Posterior cingulate gyrus (tissue), 11 donors: Measurements from ENCODE around the gene ENG.
"Not testable (repeated sequence)": the region's sequence is repeated elsewhere in the genome, so short reads cannot be mapped to it uniquely, and the experiment has no call there.

Source experiments
- DNase-seq, 10 donors: peaks; one replicate each; pipeline versions ENCODE4 v3.0.0 to v3.0.0-alpha.2; 2020 to 2021; ENCODE audit warnings: mixed read lengths in 3 of 10
- intact Hi-C: fragments of 100-400 bp; cut with DNase I; formaldehyde crosslinking; loops from one replicate; pipeline ENCODE4 v1.15.1; 2023

The ENG gene

DNA sequence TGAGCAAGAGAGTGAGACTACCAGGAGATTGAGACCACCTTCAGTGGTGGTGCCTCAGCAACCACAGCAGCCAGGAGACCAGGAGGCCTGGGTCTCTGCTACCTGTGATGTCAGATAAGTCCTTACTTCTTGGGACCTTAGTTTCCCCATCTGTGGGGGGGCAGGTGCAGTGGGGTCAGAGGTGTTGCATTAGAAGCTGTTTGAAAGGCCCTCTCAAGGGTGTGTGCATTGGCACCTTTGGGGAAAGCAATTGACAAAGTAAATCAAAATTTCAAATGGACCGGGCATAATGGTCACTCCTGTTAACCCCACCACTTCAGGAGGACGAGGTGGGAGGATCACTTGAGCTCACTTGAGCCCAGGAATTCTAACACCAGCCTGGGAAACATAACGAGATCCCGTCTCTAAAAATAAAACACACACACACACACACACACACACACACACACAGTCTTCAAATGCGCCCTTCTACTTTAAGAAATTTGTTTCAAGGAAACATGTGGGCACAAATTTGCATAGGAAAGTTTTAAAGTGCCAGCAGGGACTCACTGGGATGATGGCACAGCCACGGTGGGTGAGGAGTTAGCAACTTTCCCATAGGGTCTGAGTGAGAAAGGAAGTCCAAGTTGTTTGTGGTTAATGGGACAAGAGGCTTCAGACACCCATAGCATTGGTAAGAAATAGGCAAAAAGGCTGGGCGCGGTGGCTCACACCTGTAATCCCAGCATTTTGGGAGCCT lies 24.4 kb upstream of the ENG start:
- intact Hi-C loops = loop anchor here (10.0 kb wide), 1 partner anchor 74 kb away; the partner anchor contains the start of gene FPGS

DNA sequence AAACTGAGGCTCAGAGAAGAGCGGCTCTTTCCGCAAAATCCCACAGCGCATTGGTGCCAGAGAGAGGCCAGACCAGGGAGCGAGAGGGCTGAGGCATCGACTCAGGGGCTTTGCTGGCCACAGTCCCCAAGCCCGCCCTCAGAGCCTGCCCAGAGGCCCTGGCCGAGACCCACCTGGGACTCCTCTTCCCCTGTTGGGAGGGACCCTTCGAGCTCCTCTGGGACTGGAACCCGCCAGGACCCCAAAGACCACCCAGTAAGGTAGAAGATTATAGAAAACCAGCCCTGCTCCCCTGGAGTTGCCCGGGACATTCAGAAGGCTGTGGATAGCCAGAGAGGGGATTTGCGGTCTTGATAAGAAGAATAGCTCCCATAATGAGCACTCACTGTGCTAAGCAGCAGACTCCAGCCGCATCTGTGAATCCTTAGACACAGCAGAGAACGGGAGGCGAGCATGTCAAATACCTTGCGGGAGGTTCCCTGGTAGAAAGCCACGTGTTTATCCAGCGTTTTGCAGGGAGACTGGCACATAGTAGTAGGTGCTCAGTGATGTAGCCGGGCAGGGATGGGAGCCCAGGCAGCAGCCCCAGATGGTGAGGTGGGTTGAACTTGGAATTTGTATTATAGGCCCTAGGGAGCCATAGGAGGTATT lies 23.7 kb upstream of the ENG start:
- peak in 1 of 10 donors; percentile 80 for DNase-seq
- intact Hi-C loops = loop anchor here (10.0 kb wide), 1 partner anchor 73 kb away; the partner anchor contains the start of gene FPGS

More for the DNA sequence above, 24.4 kb upstream of the ENG start:
- DNase-seq = no peak

DNA sequence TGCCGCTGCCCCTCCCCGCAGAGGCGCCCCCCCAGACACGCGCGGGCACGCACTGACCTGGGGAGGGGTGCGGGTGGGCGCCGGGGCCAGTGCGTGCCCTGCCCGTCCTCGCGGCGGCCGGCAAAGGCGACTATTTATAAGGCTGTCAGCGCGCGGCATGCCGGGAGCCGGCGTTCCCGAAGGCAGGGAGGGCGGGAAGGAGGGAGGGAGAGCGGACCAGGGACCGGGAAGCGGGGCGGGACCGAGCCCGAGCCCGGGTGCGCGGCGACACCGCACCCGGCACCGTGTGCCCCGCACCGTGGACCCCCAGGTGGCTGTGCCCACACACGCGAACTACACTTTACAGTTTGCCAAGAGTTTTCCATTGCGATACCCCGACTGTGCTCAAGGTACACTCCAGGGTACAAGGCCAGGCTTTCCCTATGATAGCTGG lies 23.1 kb upstream of the ENG start, which contains the start of gene AK1:
TSS of gene AK1 (minus strand) at position 110 of the 433 bp plus-strand sequence. CDS start 3,058 bp downstream, outside the sequence.
- intact Hi-C loops = loop anchor here (10.0 kb wide), 1 partner anchor 73 kb away; the partner anchor contains the start of gene FPGS
- DNase-seq = peak; percentile 88 to 98 (median 90)

DNA sequence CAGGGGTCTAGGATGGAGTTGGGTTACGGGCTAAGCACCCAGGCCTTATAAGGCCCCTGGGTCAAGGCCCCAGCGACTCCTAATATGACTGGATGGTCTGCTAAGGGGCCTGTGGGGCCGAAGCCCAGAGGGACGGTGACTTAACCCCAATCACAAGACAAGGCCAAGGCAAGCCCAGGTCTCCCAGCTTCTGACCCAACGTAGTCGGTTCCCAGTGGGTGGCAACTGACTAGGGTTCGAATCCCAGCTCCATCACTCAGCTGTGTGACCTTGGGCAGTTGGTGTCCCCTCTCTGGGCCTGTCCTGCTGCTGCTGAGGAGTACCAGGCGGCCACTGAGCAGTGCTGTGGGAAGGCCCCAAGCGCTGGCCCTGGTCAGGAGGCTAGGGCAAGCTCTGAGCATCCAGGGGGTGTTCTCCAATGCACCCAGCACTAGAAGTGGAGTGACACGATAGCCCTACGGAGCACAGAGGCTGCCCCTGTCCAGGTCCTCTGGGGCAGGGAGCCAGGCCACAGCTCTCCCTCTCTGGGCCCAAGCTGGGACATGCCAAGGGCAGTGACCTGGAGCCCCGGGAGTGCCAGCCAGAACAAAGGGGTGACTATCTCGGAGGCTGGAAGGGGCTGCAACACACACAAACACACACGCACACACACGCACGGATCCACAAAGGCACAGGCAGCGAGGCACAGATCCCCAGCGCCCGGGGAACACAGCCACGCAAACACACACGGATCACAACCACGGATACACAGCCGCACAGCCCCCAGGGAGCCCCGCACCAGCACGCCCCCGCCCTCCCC lies 22.5 kb upstream of the ENG start:
- peak in 5 of 10 donors; percentile 24 to 49 (median 41) for DNase-seq
- intact Hi-C loops = loop anchor here (10.0 kb wide), 1 partner anchor 72 kb away; the partner anchor contains the start of gene FPGS

DNA sequence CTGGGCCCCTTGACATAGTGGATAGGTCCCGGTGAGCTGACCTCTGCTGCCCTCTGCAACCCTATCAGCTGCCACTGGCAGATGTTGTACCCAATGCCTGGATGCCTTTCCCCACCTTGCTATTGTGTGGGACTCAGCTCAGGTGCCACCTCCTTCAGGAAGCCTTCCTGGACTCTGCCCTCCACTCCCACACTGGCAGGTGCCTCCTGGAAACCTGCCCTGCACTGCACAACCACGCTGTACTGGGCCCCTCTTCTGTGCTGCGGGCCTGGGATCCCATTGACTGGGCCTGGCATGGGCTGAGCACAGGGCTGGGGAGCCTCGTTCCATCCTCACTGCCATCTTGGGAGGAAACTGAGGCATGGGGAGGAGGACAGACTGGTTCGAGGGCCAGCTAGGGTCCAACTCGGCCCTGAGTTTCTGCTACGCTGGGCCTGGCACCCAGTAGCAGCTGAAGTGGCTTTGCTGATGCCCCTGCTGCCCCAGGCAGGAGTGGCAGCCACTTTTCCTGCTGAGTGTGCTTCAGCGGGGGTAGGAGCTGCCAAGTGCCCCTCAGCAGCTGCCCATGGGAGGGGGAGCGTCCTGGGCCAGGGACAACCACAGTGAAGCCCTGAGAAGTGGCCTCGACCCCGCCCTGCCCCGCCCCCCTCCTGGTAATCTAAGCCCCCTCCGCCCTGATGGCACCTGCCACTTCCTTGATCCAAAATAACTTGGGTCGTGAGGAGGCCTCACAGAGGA lies 21.7 kb upstream of the ENG start:
- DNase-seq = peak in 1 of 10 donors; percentile 84
- intact Hi-C loops = loop anchor here (10.0 kb wide), 1 partner anchor 71 kb away; the partner anchor contains the start of gene FPGS

DNA sequence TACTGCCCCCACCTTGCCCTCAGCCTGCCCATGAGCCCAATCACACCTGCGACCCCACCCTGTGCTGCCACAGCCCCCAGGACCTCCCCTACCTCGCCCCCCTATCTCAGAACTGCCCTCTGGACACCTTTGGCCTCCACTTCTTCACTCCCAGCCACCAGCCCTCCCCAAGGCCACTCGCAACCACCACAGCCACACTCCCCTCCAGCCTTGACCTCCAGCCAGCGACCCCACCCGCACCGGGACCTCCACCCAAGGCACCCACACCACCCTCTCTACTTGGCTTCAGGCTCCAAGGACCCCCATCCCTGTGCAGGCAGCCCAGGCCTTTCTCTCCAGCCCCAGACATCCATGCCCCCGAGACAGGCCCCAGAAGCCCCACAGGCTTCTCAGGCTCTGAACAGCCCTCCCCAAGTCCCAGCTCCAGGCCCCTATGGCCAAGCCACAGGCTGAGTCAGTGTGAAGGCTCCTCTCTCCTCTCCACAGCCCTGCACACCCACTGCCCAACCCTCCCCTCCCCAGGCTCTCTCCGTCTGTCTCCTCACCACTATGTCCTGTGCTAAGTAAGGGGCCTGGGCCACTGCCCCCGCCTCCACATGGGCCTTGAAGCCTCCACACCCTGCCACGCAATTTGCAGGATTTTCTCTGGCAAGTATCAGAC lies 21.0 kb upstream of the ENG start:
- intact Hi-C loops = loop anchor here (10.0 kb wide), 1 partner anchor 71 kb away; the partner anchor contains the start of gene FPGS
- peak in 1 of 10 donors; percentile 67 for DNase-seq

DNA sequence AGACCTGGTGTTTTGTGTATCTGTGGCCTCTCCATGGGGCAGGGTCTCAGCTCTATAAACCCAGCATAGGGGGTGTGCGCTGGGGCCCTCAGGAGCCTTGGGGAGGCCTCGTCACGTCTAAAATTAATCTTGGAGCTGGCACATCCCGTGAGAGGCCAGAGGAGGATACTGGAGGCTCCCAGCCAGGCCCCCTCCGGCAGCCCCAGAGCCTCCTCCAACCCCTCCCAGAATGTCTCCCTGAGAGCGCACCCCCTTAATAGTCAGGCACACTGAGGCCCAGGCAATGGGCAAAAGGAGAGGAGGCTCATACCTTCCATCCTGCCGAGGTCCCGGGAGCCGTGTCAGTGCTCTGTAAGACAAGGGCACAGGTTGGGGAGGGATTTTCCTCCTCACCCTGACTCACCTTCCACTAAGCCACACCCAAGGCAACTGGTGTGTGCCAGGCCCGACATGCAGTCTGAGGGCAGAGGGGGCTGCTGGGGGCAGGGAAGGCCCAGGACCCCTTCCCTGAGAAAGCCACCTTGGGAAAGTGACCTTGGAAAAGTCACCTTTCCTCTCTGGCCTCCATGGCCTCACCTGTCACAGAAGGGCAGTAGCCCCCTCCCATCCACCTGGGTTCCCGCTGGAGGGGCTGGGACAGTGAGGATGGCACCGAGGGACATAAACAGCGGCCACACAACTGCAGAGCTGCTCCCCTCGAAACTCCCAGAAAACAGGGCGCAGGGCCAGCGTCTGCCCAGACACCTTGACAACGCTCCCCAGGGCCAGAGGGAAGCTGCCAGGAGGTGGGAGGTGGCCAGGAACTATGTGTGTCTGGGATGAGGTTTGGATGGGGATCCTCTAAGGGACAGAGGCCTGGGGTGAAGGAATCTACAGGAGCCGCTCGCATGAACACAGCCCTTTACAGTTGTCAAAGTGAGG lies 20.1 kb upstream of the ENG start:
- peak in 3 of 10 donors; percentile 25 to 77 (median 53) for DNase-seq
- intact Hi-C loops = loop anchor here (10.0 kb wide), 1 partner anchor 70 kb away; the partner anchor contains the start of gene FPGS

DNA sequence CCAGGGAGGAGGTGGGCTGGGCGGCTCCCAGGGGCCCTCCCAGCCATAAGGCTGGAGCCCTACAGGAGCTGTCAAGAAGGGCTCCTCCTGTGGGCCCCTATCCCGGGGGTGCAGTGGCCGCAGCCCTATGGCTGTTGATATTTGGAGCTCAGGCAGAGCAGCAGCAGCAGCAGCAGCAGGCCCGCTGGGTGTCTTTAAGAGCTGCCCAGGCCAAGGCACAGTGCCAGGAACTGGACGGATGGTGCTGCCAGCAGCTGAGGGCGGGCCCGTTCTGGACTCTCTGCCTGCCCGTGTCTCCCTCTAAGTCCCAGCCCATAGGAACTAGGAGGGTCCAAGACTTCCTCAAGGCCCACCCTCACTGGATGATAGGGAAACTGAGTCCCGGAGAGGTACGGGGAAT lies 19.4 kb upstream of the ENG start:
- intact Hi-C loops = loop anchor here (10.0 kb wide), 1 partner anchor 69 kb away; the partner anchor contains the start of gene FPGS

DNA sequence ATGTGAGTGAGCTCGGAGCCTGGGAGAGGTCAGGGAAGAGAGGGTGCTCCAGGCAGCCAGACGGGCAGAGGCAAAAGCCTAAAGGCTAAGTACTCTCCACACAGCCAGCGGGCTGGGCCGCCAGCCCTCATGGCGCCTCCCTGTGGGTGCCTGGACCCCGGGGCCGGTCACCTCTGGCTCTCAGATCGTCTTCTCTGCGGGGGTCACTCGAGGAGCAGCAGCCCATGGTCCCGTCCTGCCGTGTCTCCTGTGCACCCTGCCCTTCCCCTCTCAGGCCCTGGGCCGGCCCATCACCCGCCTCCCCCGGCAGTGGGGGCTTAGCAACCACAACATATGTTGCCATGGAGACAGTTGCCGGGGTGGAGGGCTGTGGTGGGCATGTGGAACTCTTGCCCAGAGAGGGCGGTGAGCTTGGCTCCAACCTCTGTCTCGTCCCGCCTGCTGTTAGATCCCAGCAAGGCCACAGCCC lies 18.8 kb upstream of the ENG start:
- intact Hi-C loops = loop anchor here (10.0 kb wide), 1 partner anchor 68 kb away; the partner anchor contains the start of gene FPGS
- peak in 7 of 10 donors; percentile 44 to 87 (median 52) for DNase-seq

More for the DNA sequence above, 19.4 kb upstream of the ENG start:
- DNase-seq = peak; percentile 76 to 97 (median 85)

DNA sequence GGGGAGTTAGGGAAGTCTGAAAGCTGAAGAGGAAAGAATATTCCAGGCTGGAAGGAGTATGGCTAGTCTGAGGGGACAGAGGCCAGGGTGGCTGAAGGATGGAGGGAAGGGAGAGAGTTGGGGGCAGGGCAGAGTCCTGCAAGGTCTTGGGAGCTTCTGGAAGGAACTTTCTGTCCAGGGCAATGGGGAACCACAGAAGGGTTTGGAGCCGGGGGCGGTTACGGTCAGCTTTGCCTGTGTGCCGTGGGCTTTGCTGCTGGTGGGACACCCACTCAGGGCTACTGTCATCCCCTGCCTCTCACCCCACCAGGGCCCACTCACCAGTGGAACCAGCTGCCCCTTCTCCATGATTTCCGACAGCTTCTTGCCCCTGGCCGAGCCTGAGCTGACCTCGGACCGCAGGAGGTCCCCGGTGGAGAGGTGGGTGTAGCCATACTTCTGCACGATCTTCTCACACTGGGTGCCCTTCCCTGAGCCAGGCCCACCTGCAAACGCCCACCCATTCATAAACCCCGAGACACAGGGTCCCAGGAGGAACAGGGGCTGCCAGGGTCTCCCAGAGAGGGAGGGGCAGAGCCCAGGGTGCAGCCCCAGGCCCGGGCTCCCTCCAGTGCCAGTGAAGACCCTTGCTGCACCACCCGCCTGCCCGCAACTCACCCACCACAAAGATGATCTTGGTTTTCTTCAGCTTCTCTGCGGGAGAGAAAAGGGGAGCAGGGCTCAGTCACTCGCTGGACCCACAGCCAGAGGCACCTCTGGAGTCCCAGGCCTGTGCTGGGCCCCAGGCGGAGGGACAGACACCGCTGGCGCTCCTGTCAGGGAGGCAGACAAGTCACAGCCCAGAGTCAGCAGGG lies 18.1 kb upstream of the ENG start:
- intact Hi-C loops = loop anchor here (10.0 kb wide), 1 partner anchor 68 kb away; the partner anchor contains the start of gene FPGS

DNA sequence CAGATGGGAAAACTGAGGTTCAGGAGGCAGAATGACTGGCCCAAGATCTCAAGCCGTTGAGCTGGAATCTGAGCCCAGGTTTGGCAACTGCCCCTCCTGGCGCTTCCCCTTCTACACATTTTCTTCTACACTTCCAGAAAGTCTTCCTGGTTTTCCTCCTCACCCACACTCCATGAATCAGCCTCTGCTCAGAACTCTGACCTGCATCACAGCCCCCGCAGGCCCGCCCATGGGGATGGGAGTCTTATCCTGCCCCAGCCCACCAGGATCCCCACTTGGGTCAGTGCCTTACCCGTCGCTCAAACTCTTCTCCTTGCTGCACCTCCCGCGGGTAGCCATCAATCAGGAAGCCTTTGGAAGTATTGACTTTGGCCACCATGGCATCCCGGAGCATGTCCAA lies 17.1 kb upstream of the ENG start:
- peak in 1 of 10 donors; percentile 67 for DNase-seq
- intact Hi-C loops = loop anchor here (10.0 kb wide), 1 partner anchor 67 kb away; the partner anchor contains the start of gene FPGS

More for the DNA sequence above, 18.1 kb upstream of the ENG start:
- DNase-seq = no peak

DNA sequence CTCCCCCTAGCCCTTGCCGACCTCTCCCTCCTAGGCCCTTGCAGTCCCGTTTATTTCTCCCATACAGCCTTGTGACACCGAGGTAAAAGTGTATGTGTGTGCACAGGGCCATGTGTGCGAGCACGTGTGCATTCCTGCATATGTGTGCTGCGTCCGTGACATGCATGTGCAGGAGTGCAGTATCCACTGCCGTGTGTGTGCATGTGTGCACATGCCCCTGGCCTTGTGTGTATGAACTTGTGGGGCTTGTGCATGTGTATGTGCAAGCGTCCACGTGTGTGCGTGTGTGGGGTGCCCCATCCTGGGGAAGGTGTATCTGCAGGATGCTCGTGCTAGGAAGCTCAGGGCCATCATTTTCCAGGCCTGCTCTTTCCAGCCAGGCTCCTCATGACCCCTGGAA lies 16.4 kb upstream of the ENG start:
- intact Hi-C loops = loop anchor here (10.0 kb wide), 1 partner anchor 66 kb away; the partner anchor contains the start of gene FPGS
- DNase-seq = peak in 1 of 10 donors; percentile 54

DNA sequence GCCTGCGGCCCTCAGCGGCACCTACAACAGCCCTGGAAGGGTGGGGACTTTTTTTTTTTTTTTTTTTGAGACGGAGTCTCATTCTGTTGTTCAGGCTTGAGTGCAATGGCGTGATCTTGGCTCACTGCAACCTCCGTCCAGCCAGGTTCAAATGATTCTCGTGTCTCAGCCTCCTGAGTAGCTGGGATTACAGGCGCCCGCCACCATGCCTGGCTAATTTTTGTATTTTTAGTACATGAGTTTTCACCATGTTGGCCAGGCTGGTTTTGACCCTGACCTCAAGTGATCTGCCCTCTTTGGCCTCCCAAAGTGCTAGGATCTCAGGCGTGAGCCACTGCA lies 15.7 kb upstream of the ENG start:
- DNase-seq = not testable (repeated sequence)
- intact Hi-C loops = loop anchor here (10.0 kb wide), 1 partner anchor 65 kb away; the partner anchor contains the start of gene FPGS

DNA sequence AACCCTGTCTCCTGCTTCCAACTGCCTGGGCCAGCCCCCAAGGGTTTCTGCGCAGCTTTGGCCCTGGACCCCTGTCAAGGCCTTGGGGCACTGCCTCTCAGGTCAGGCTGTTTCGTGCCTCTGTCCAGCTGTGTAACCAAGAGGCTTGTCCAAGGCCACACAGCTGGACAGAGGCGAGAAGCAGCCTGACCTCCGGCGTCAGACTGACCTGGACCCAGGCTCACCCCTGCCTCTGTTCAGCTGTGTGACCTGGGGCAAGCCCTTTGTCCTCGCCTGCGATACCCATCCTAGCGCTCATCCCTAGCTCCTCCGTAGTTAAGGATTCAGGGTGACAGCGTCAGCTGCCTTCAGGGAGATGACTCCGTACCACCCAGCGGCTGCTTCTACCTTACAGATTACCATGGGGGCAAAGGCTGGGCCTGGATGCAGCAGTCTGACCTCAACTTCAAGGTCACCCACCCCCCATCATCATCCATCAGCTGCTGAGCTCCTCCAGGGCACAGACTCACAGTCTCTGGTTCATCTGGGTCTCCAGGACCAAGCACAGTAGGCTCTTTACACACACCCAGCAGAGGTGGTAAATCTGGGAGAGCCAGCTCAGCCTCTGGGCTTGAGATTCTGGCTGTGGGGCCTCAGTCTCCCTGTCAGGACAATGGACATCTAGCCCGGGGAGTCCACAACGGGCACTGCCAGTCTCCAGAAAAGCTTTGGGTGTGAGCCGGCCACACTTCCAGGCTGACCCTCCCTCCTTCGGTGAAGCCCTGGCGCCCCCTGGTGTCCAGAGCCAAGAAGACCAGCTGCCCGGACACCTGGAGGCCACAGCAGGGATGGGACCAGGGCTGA lies 15.1 kb upstream of the ENG start:
- intact Hi-C loops = loop anchor here (10.0 kb wide), 1 partner anchor 65 kb away; the partner anchor contains the start of gene FPGS
- peak; percentile 69 to 97 (median 86) for DNase-seq

DNA sequence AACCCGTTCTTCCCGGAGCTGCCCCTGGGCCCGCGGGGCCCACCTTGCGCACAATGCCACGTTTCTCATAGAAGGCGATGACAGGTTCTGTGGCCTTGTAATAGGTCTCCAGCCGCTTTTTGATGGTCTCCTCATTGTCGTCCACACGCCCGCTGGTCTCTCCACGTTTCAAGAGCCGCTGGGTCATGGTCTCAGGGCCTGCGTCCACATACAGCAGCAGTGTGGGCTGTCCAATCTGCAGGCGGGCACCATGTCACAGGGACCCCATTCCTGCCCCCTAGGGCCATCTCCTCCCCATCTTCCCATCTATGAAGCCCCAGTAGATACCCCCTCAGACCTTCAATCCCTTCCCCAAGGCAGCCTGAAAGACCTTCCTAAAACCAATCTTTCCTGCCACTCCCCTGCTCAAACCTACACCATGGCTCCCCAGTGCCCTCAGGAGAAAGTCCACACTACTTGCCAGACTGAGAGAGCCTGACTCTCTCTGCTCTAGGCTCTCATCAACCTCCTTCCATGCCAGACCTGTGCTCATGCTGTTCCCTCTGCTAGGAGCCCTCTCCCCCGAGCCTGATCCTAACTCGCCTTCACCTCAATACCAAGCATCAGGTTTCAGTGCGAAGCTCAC lies 13.9 kb upstream of the ENG start:
- intact Hi-C loops = no loop called here

More for the DNA sequence above, 13.9 kb upstream of the ENG start:
- DNase-seq = peak in 1 of 10 donors; percentile 67
